HG03439 (cell line): ENCODE data around the gene WDFY1.
"Not testable (repeated sequence)": the region's sequence is repeated elsewhere in the genome, so short reads cannot be mapped to it uniquely, and the experiment has no call there.

Source experiments
- ATAC-seq: cut with Tn5 transposase; IDR thresholded peaks from one replicate; pipeline ENCODE4 v1.9.1; 2021; ENCODE audit warnings: mild to moderate bottlenecking, moderate library complexity; ENCODE audit not compliant: unreplicated experiment

The WDFY1 gene

GRCh38 chr2:223897669-223898330 is 47.3 kb downstream of the WDFY1 start:
- no peak for ATAC-seq

DNA sequence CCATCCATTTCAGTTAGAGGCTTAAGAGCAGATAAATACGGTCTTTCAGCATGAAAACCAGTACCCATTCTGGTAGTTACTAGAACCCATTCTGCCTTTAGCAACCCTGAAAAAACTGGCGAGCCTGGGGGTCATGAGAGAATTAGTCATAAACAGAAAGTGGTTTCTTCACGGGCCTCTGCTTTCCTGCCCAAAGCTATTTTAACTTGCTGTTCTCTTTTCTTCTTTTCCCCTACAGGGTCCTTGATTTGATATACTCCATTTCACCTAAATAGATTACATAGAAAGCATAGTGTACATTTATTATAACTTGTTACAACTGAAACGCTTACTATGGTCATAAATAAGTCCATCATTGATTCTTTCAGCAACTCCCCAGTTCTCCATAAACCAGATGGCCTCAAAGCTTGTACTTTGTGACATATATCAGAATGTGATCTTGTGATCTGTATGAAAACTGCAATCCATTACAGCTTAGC is 48.3 kb downstream of the WDFY1 start:
- ATAC-seq = peak; percentile 72

DNA sequence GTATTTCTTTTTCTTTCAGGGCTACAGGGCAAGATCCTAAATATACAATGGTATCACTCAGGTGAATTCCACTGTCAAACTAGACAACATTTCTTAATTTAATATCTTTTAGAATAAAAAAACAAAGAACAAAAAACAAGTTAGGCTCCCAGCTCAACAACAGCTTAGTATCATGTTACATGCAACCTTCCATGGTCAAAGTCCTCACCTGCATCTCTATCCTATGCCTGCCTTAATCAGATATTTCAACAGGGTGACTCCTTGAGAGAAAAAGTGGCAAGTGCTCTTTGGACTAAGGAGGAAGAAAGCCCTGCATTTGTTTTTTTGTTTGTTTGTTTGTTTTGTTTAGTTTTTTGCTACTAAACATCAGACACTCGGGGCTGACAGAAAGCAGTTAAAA is 50.2 kb downstream of the WDFY1 start:
- ATAC-seq = no peak

- no peak for ATAC-seq
Observed at GRCh38 chr2:223894009-223894408, 51.1 kb downstream of the WDFY1 start.

- no peak for ATAC-seq
Observed at GRCh38 chr2:223890721-223891120, 54.4 kb downstream of the WDFY1 start.

- ATAC-seq = no peak
Observed at GRCh38 chr2:223889229-223889628, 55.9 kb downstream of the WDFY1 start.

- ATAC-seq = no peak
Observed at GRCh38 chr2:223888251-223888650, 56.9 kb downstream of the WDFY1 start.

GRCh38 chr2:223887127-223887526 is 58.0 kb downstream of the WDFY1 start:
- ATAC-seq = no peak

GRCh38 chr2:223886726-223887125 is 58.4 kb downstream of the WDFY1 start:
- ATAC-seq = no peak

DNA sequence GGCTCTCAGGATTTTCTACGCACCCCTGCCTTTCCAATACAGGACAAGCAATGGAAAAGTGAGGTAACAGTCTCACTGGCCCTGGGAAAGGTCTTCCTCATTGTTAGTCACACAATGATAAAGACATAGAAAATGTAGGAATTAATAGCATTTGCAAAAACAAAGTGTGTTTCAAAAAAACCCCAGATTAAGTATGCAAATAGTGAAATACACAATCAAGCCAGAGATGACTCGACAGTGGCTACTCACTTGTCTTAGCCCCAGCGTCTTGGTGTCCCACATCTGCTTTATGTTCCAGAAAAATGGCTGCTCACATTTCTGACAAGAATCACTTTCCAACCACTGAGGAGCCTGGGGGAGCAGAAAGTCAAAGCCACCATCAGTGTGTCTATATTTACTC is 60.7 kb downstream of the WDFY1 start:
- peak; percentile 85 for ATAC-seq

GRCh38 chr2:223882715-223883114 is 62.4 kb downstream of the WDFY1 start:
- ATAC-seq = no peak

GRCh38 chr2:223880796-223881195 is 64.3 kb downstream of the WDFY1 start:
- no peak for ATAC-seq

DNA sequence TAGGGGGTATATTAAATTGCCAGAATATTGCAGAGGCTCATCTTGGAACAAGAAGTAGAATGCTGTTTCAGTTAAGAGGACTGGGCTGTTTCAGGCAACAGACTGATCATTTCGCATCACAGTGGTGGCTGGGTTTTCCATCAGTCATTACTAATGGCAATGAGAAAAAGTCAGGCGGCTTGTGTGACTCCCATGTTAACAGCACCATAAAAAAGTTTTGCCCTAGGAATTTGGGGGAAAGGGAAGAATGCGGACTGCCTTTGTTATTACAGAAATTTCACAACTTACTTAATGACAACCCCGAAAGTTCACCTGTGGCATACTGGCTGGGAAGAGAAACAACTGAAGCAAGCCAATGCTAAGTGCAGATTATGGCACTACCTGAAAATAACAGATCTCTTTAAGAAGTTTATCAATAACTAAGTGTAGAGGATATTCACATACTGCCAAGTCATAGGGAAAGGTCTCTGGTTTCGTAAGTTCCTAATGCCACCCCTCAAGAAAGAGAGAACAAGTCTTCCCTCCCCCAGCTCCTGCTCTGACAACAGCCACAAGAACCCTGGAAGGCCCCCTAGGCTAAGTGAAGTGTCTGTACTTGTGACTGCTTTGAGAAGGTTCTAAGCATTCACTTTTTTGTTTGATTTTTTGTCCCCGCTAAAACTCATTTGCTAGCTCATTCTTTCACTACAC is 67.3 kb downstream of the WDFY1 start:
- no peak for ATAC-seq

DNA sequence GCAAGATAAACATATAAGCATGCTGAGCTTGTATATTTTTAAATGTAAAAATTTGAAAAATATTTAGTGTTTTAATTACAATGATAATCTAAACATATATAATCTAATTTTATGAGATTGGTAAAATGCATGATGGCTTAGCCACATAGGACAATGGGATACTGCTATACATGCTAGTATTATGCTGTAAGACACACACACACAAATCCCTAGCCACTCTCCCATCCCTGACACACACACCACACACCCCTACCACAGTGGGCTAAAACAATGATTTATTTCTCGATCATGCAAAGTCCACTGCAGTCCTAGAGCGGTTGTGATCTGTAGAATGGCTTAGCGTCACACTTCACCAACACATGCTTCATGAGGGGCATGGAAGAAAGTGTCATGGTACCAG is 71.5 kb downstream of the WDFY1 start:
- no peak for ATAC-seq

- ATAC-seq = not testable (repeated sequence)
Observed at GRCh38 chr2:223872772-223873171, 72.4 kb downstream of the WDFY1 start.

GRCh38 chr2:223871661-223872060 is 73.5 kb downstream of the WDFY1 start:
- not testable (repeated sequence) for ATAC-seq

DNA sequence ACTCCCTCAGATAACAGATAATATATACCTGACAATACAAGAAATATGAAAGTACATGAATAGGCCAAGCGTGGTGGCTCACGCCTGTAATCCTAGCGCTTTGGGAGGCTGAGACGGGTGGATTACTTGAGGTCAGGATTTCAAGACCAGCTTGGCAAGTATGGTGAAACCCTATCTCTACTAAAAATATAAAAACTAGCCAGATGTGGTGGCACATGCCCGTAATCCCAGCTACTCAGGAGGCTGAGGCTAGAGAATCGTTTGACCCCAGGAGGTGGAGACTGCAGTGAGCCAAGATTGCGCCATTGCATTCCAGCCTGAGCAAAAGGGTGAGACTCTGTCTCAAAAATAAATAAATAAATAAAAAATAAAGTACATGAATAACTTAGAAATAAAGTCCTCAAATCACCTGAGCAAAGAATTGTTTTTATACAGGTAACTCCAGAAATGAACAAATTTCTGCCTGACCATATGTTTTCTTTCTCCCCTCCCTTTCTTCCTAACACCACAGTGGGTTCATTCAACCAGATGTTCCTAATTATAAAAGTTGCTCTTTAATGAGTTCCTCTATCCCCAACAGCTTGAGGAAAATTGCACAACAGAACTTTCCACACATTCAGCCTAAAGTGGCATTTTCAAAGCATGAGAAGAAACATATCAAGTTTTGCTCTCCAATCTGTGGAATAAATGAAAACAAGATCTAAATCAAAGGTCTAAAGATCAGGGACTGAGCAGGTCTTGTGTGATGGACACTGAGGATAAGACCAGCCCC is 74.1 kb downstream of the WDFY1 start:
- ATAC-seq = no peak

DNA sequence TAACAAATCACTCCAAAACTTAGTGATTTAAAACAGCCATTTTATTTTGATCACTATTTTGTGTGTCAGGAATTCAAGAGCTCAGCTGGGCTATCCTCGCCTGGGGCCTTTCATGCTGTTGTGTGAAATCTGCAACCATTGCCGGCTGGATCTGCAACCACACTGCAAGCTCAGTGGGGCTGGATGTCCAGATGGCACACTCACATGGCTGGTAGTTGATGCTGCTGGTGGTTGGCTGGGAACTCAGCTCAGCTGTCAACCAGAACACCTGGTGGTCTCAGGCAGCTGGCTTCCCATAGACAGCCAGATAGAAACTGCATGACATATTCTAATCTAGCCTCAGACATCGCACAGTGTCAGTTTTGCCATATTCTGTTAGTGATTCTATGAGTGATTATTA is 77.1 kb downstream of the WDFY1 start:
- no peak for ATAC-seq

DNA sequence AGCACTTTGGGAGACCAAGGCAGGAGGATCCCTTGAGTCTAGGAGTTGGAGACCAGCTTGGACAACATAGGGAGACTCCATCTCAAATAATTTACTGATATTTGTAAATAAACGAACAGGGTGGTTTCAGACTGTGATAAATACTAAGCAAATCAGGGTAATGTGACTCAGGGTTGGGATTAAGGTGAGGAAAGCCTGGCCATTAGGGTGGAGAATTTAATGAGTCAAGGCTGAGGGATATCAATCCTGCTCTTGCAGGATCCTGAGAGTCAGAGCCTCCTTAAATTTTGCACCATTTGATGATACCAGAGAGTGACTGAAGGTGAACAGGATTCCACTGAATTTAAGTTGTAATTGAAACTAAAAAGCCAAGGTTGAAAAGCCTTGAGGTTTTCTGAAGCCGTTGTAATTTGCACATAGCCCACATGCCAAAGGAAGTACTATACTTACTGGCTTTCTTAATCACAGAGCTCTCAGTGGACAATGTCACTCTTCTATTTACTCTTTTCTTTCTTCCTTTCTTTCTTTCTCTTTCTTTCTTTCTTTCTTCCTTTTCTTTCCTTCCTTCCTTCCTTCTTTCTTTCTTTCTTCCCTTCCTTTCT is 79.1 kb downstream of the WDFY1 start:
- no peak for ATAC-seq

DNA sequence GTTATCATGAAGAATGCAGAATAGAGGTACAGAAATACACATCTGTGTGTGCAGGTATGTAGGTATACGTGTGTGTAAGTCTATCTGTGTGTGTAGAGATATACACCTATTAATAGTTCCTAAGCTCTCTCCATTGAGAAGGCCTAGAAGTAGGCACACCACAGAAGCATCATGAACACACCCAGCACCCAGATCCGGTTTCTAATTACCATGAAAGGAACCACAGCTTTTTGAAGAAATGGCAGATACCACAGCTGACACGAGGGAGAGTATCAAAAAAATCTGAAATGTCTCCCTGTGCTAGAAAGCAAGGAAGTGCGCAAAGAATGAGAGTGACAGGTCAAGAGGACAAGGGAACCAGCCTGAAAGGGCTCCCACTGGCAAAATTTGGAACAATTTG is 80.0 kb downstream of the WDFY1 start:
- no peak for ATAC-seq

DNA sequence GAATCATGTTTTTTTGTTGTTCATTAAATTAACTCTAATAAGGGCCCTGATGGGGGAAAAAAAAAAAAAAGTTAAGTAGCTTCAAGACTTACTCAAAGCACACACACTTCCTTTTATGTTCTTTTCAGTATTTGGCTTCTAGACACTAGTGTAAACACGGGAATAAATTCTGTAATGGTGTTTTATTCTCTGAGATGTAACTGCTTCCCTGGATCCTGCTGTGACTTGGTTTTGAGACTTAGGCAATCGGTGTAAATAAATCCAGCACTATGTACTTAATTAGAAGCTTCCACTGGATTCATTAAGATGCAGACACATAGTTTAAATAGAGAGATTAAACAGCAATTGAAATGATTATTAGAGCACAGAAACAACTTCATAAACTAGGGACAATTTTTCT is 81.6 kb downstream of the WDFY1 start:
- no peak for ATAC-seq
